Forelimb muscle (tissue), 1 donor: ENCODE results near the gene ZNF254. TPM values are rescaled to one million over a fixed set of nuclear protein-coding genes. Genes with fewer than 3 reads are reported as not detected.
"Not testable (repeated sequence)": the region's sequence is repeated elsewhere in the genome, so short reads cannot be mapped to it uniquely, and the experiment has no call there.

Experiments
- DNase-seq: peaks from one replicate; pipeline ENCODE4 v3.0.0-alpha.2; 2013; ENCODE audit warnings: low read depth
- polyA plus RNA-seq: library from polyadenylated mRNA; unstranded; fragments of 120-200 nt; gene quantifications from one replicate; pipeline ENCODE4 v1.2.1, GENCODE V29; 2013; ENCODE audit not compliant: insufficient read length

The ZNF254 gene
- polyA plus RNA-seq, 1 donor, result 17.6 TPM

GRCh38 chr19:24071078-24071477 is 15.9 kb upstream of the ZNF254 start:
- no peak for DNase-seq

- DNase-seq, result no peak
Observed at GRCh38 chr19:24072720-24073119, 14.3 kb upstream of the ZNF254 start.

GRCh38 chr19:24073807-24074206 is 13.2 kb upstream of the ZNF254 start:
- DNase-seq, result no peak

- DNase-seq, result no peak
Observed at GRCh38 chr19:24074720-24075454, 12.1 kb upstream of the ZNF254 start.

- DNase-seq, result not testable (repeated sequence)
Observed at GRCh38 chr19:24075530-24075929, 11.5 kb upstream of the ZNF254 start.

- no peak for DNase-seq
Observed at GRCh38 chr19:24078680-24079079, 8.3 kb upstream of the ZNF254 start.

- DNase-seq, result no peak
Observed at GRCh38 chr19:24081056-24081455, 5.9 kb upstream of the ZNF254 start.

- no peak for DNase-seq
Observed at GRCh38 chr19:24098359-24098758, 11.4 kb downstream of the ZNF254 start.

- no peak for DNase-seq
Observed at GRCh38 chr19:24099829-24100228, 12.8 kb downstream of the ZNF254 start.

- not testable (repeated sequence) for DNase-seq
Observed at GRCh38 chr19:24100597-24100996, 13.6 kb downstream of the ZNF254 start.

GRCh38 chr19:24101459-24102115 is 14.6 kb downstream of the ZNF254 start:
- no peak for DNase-seq

GRCh38 chr19:24127601-24128000 is 40.6 kb downstream of the ZNF254 start:
- no peak for DNase-seq

GRCh38 chr19:24140099-24140498 is 53.1 kb downstream of the ZNF254 start:
- DNase-seq, result no peak

GRCh38 chr19:24140591-24140990 is 53.6 kb downstream of the ZNF254 start:
- DNase-seq, result no peak

- no peak for DNase-seq
Observed at GRCh38 chr19:24141612-24142011, 54.6 kb downstream of the ZNF254 start.

- DNase-seq, result no peak
Observed at GRCh38 chr19:24142771-24143170, 55.8 kb downstream of the ZNF254 start.

- DNase-seq, result no peak
Observed at GRCh38 chr19:24159707-24160106, 72.7 kb downstream of the ZNF254 start.

GRCh38 chr19:24166055-24166454 is 79.1 kb downstream of the ZNF254 start:
- no peak for DNase-seq

GRCh38 chr19:24173882-24174281 is 86.9 kb downstream of the ZNF254 start:
- DNase-seq, result no peak

GRCh38 chr19:24177686-24178085 is 90.7 kb downstream of the ZNF254 start:
- no peak for DNase-seq

GRCh38 chr19:24178207-24178606 is 91.2 kb downstream of the ZNF254 start:
- no peak for DNase-seq
